ENCODE results near the gene TRPM4. TPM values are rescaled to one million over a fixed set of nuclear protein-coding genes. Genes with fewer than 3 reads are reported as not detected.
"Not testable (repeated sequence)": the region's sequence is repeated elsewhere in the genome, so short reads cannot be mapped to it uniquely, and the experiment has no call there.

TRPM4 gene
- total RNA-seq, 4 donors from 2014 or later: 19.9 to 38.8 (median 27.9) TPM

GRCh38 chr19:49217382-49217781 is 59.8 kb downstream of the TRPM4 start:
- 38% methylated on average over 6 of the region's 6 CpGs for WGBS
- no peak overlapping the region for H3K27ac ChIP-seq (replicated peaks in 1 of 4)
- intact Hi-C loops (cut with DNase I): no loop called here

DNA sequence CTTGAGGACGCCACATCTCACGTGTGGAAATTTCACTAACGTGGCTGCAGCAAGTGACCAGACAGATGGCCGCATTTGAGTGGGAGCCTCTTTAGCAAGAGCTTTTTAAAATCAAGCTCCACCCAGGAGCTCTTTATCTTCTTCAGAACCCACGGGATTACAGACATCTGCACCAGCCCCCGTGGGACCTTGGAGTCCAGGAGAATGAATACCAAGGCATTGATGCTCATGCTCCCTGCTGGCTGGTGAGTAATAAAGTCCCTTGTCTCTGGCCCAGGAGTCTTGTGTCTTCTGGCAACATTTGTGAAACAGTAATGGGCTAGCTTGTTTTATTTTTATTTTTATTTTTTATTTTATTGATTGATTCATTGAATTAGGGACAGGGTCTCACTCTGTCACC is 64.4 kb downstream of the TRPM4 start:
- H3K27ac ChIP-seq (replicated peaks in 1 of 4): no peak overlapping the region
- H3K27me3 ChIP-seq: no peaks in the 10 kb centered on the region
- intact Hi-C loops (cut with DNase I): loop anchor here (10.0 kb wide), 1 partner anchor 103 kb away; the partner anchor contains the start of gene SLC6A16
- TF ChIP-seq CTCF (IDR thresholded peaks at IDR 0.05): no peak
- no peak for TF ChIP-seq EP300 (IDR thresholded peaks at IDR 0.05)
- TF ChIP-seq POLR2AphosphoS5 (IDR thresholded peaks at IDR 0.05): no peak
- no peak for TF ChIP-seq POLR2A (IDR thresholded peaks at IDR 0.05; ENCODE audit: low read depth)
- H3K9me3 ChIP-seq: no peaks in the 10 kb centered on the region
- DNase-seq (ENCODE audit: extremely low spot score): no peak
- H3K36me3 ChIP-seq: no peaks in the 10 kb centered on the region
- WGBS: 73% methylated on average over 6 of the region's 6 CpGs
- peaks cover 0 to 10% (median 6%) of the 10 kb centered on the region in 4 donors for H3K4me1 ChIP-seq
- H3K4me3 ChIP-seq: no peak overlapping the region

More at GRCh38 chr19:49217382-49217781, 59.8 kb downstream of the TRPM4 start:
- H3K4me1 ChIP-seq: no peaks in the 10 kb centered on the region
- TF ChIP-seq POLR2A (IDR thresholded peaks at IDR 0.05; ENCODE audit: low read depth): no peak
- no peak for TF ChIP-seq POLR2AphosphoS5 (IDR thresholded peaks at IDR 0.05)
- TF ChIP-seq CTCF (IDR thresholded peaks at IDR 0.05): no peak
- no peak for TF ChIP-seq EP300 (IDR thresholded peaks at IDR 0.05)
- H3K4me3 ChIP-seq: no peak overlapping the region
- peaks cover 0 to 13% (median 6%) of the 10 kb centered on the region in 4 donors for H3K36me3 ChIP-seq
- no peak for DNase-seq (ENCODE audit: extremely low spot score)
- H3K9me3 ChIP-seq: no peaks in the 10 kb centered on the region
- H3K27me3 ChIP-seq: no peaks in the 10 kb centered on the region

- no peak for DNase-seq (ENCODE audit: extremely low spot score)
- Histone ChIP-seq H3K9me3 (no peaks in the 10 kb centered on the region), H3K27ac (replicated peaks in 1 of 4) (no peak overlapping the region), H3K27me3 (no peaks in the 10 kb centered on the region), H3K36me3 (no peaks in the 10 kb centered on the region), H3K4me3 (no peak overlapping the region), H3K4me1 (peaks cover 0 to 10% (median 6%) of the 10 kb centered on the region in 4 donors)
- intact Hi-C loops (cut with DNase I): loop anchor here (10.0 kb wide), 1 partner anchor 102 kb away; the partner anchor contains the start of gene SLC6A16
- WGBS: 87% methylated on average over 4 of the region's 4 CpGs
- no peak for TF ChIP-seq POLR2AphosphoS5 (IDR thresholded peaks at IDR 0.05)
Observed at GRCh38 chr19:49222528-49222927, 64.9 kb downstream of the TRPM4 start.

DNA sequence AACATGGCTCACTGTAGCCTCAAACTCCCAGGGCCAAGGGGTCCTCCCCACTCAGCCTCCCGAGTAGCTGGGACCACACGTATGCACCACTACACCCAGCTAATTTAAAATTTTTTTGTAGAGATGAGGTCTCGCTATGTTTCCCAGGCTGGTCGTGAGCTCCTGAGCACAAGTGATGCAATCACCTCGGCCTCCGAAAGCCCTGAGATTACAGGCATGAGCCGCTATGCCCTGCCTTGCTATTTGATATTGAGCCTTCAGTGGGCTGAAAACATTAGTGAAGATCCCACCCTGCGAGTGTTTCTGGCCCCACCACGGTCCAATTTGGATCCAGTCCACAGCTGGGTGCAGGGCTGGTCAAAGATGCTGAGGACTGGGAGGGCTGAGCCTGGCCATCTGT is 65.9 kb downstream of the TRPM4 start:
- peaks cover 0 to 10% (median 6%) of the 10 kb centered on the region in 4 donors for H3K4me1 ChIP-seq
- H3K4me3 ChIP-seq: no peak overlapping the region
- no peak for TF ChIP-seq POLR2AphosphoS5 (IDR thresholded peaks at IDR 0.05)
- TF ChIP-seq CTCF (IDR thresholded peaks at IDR 0.05): no peak
- TF ChIP-seq EP300 (IDR thresholded peaks at IDR 0.05): no peak
- TF ChIP-seq POLR2A (IDR thresholded peaks at IDR 0.05; ENCODE audit: low read depth): no peak
- H3K27me3 ChIP-seq: no peaks in the 10 kb centered on the region
- no peaks in the 10 kb centered on the region for H3K36me3 ChIP-seq
- no peak overlapping the region for H3K27ac ChIP-seq (replicated peaks in 1 of 4)
- WGBS: 95% methylated on average over 9 of the region's 9 CpGs
- DNase-seq (ENCODE audit: extremely low spot score): no peak
- no peaks in the 10 kb centered on the region for H3K9me3 ChIP-seq
- intact Hi-C loops (cut with DNase I): loop anchor here (10.0 kb wide), 1 partner anchor 101 kb away; the partner anchor contains the start of gene SLC6A16

- H3K27ac ChIP-seq (replicated peaks in 1 of 4); H3K36me3 ChIP-seq; H3K9me3 ChIP-seq; H3K4me1 ChIP-seq; H3K4me3 ChIP-seq; DNase-seq (ENCODE audit: extremely low spot score); H3K27me3 ChIP-seq: not testable (repeated sequence)
- WGBS: 80% methylated on average over 11 of the region's 11 CpGs
- intact Hi-C loops (cut with DNase I): loop anchor here (10.0 kb wide), 1 partner anchor 100 kb away; the partner anchor contains the start of gene SLC6A16
Observed at GRCh38 chr19:49224441-49224840, 66.8 kb downstream of the TRPM4 start.

GRCh38 chr19:49224879-49225278 is 67.3 kb downstream of the TRPM4 start:
- H3K4me1 ChIP-seq: peaks cover 0 to 10% (median 6%) of the 10 kb centered on the region in 4 donors
- no peaks in the 10 kb centered on the region for H3K27me3 ChIP-seq
- no peak overlapping the region for H3K4me3 ChIP-seq
- no peaks in the 10 kb centered on the region for H3K36me3 ChIP-seq
- H3K9me3 ChIP-seq: no peaks in the 10 kb centered on the region
- 27% methylated on average over 8 of the region's 8 CpGs for WGBS
- H3K27ac ChIP-seq (replicated peaks in 1 of 4): no peak overlapping the region
- no peak for TF ChIP-seq POLR2A (IDR thresholded peaks at IDR 0.05; ENCODE audit: low read depth)
- no peak for TF ChIP-seq EP300 (IDR thresholded peaks at IDR 0.05)
- peak in 1 of 3 experiments; percentile 18 for TF ChIP-seq CTCF (IDR thresholded peaks at IDR 0.05)
- no peak for TF ChIP-seq POLR2AphosphoS5 (IDR thresholded peaks at IDR 0.05)
- DNase-seq (ENCODE audit: extremely low spot score): no peak
- intact Hi-C loops (cut with DNase I): loop anchor here (5.0 to 10.0 kb wide), 2 partner anchors 100 to 217 kb away; partner anchors contain the start of genes SLC17A7 and SLC6A16
